Osteocyte (in vitro differentiated cells): ENCODE results near the gene SIRT4. TPM values are rescaled to one million over a fixed set of nuclear protein-coding genes. Genes with fewer than 3 reads are reported as not detected.

ENCODE experiments used
- DNase-seq: peaks from one replicate; pipeline ENCODE4 v3.0.0; 2021; ENCODE audit warnings: mixed read lengths; ENCODE audit not compliant: unreplicated experiment; ENCODE audit errors: extremely low spot score
- H3K27ac Mint-ChIP-seq: one replicate; pipeline ENCODE4 v1.8.0; 2021; ENCODE audit warnings: mild to moderate bottlenecking, mixed read lengths; ENCODE audit not compliant: unreplicated experiment
- H3K27me3 Mint-ChIP-seq: one replicate; pipeline ENCODE4 v1.8.0; 2021; ENCODE audit warnings: mixed read lengths; ENCODE audit not compliant: unreplicated experiment
- H3K36me3 Mint-ChIP-seq: one replicate; pipeline ENCODE4 v1.8.0; 2021; ENCODE audit warnings: mixed read lengths; ENCODE audit not compliant: unreplicated experiment
- H3K4me1 Mint-ChIP-seq: one replicate; pipeline ENCODE4 v1.8.0; 2021; ENCODE audit warnings: mixed read lengths; ENCODE audit not compliant: unreplicated experiment
- H3K4me3 Mint-ChIP-seq: one replicate; pipeline ENCODE4 v1.8.0; 2021; ENCODE audit warnings: mild to moderate bottlenecking, moderate library complexity, mixed read lengths; ENCODE audit not compliant: unreplicated experiment
- H3K9me3 Mint-ChIP-seq: one replicate; pipeline ENCODE4 v1.8.0; 2021; ENCODE audit warnings: mixed read lengths; ENCODE audit not compliant: unreplicated experiment
- CTCF ChIP-seq: fragments of 200-600 bp; sonication (generic); IDR thresholded peaks from 2 replicates; pipeline ENCODE4 v1.5.0; 2021; ENCODE audit warnings: antibody characterized with exemption, mild to moderate bottlenecking, moderate library complexity
- total RNA-seq: library from RNA; stranded (reverse); gene quantifications from 2 replicates; pipeline ENCODE4 v1.2.1, GENCODE V29; 2021

The SIRT4 gene
- total RNA-seq, 1 donor from 2014 or later, result 0.97 TPM

- no peak for DNase-seq
- H3K4me3 Mint-ChIP-seq, result no peak overlapping the region
- no peaks in the 10 kb centered on the region for H3K4me1 Mint-ChIP-seq
- H3K27me3 Mint-ChIP-seq, result peaks cover 14% of the 10 kb centered on the region
- no peak overlapping the region for H3K27ac Mint-ChIP-seq
- H3K36me3 Mint-ChIP-seq, result peaks cover 2% of the 10 kb centered on the region
- H3K9me3 Mint-ChIP-seq, result peaks cover 5% of the 10 kb centered on the region
- no peak for TF ChIP-seq CTCF
Observed at GRCh38 chr12:120339256-120339655, 37.1 kb downstream of the SIRT4 start.

GRCh38 chr12:120342175-120343038 is 40.3 kb downstream of the SIRT4 start:
- no peak for DNase-seq
- peaks cover 12% of the 10 kb centered on the region for H3K27me3 Mint-ChIP-seq

GRCh38 chr12:120343039-120343537 is 41.0 kb downstream of the SIRT4 start:
- TF ChIP-seq CTCF, result no peak
- Mint-ChIP-seq H3K4me1 (no peaks in the 10 kb centered on the region), H3K27ac (no peak overlapping the region), H3K4me3 (no peak overlapping the region), H3K27me3 (peaks cover 5% of the 10 kb centered on the region), H3K9me3 (peaks cover under 1% of the 10 kb centered on the region), H3K36me3 (no peaks in the 10 kb centered on the region)
- no peak for DNase-seq

More at GRCh38 chr12:120342175-120343038, 40.3 kb downstream of the SIRT4 start:
- Mint-ChIP-seq H3K4me1 (no peaks in the 10 kb centered on the region), H3K36me3 (peaks cover 2% of the 10 kb centered on the region), H3K27ac (no peak overlapping the region), H3K9me3 (peaks cover 5% of the 10 kb centered on the region), H3K4me3 (no peak overlapping the region)
- TF ChIP-seq CTCF, result no peak

- Mint-ChIP-seq H3K4me1 (no peaks in the 10 kb centered on the region), H3K27me3 (peaks cover 4% of the 10 kb centered on the region), H3K4me3 (no peak overlapping the region), H3K9me3 (no peaks in the 10 kb centered on the region), H3K27ac (no peak overlapping the region), H3K36me3 (no peaks in the 10 kb centered on the region)
- TF ChIP-seq CTCF, result no peak
- DNase-seq, result no peak
Observed at GRCh38 chr12:120343692-120344091, 41.6 kb downstream of the SIRT4 start.

- TF ChIP-seq CTCF, result no peak
- DNase-seq, result no peak
- no peaks in the 10 kb centered on the region for H3K36me3 Mint-ChIP-seq
- no peaks in the 10 kb centered on the region for H3K9me3 Mint-ChIP-seq
- no peak overlapping the region for H3K4me3 Mint-ChIP-seq
- H3K27ac Mint-ChIP-seq, result no peak overlapping the region
- H3K27me3 Mint-ChIP-seq, result no peaks in the 10 kb centered on the region
- H3K4me1 Mint-ChIP-seq, result no peaks in the 10 kb centered on the region
Observed at GRCh38 chr12:120346031-120346430, 43.9 kb downstream of the SIRT4 start.
